Caco-2 (cell line): ENCODE data around the gene HMCN1. TPM values are rescaled to one million over a fixed set of nuclear protein-coding genes. Genes with fewer than 3 reads are reported as not detected.

Experiments used
- BruUV-seq: library from RNA; stranded (reverse); fragments of 400-500 nt; replicated peaks from 2 replicates; lab custom pipeline; 2021; lab: Mats Ljungman, UMichigan
- CTCF ChIA-PET: fragments of 300-600 bp; sonication (Branson Sonifier 250); formaldehyde crosslinking; loops from one replicate; lab custom pipeline; 2022; ENCODE audit warnings: antibody characterized with exemption; lab: Charles Lee
- POLR2A ChIA-PET: fragments of 300-600 bp; sonication (Branson Sonifier 250); formaldehyde crosslinking; loops from one replicate; lab custom pipeline; 2022; ENCODE audit warnings: antibody characterized with exemption; lab: Charles Lee
- DNase-seq, 2 experiments: peaks; one replicate each; pipeline versions ENCODE4 v3.0.0 to v3.0.0-alpha.2; 2020 to 2022
- H3K27me3 ChIP-seq: replicated peaks from 2 replicates; pipeline ENCODE4 v1.6.0; 2011; ENCODE audit warnings: low read length; ENCODE audit not compliant: control insufficient read depth, insufficient read depth
- H3K36me3 ChIP-seq: 2 replicates; pipeline ENCODE4 v1.5.1; 2011; ENCODE audit warnings: low read length; ENCODE audit not compliant: control insufficient read depth, insufficient read depth
- H3K4me1 ChIP-seq: fragments of 250-450 bp; sonication (Bioruptor Pico); 2 replicates; pipeline ENCODE4 v1.5.1; 2020; ENCODE audit warnings: mild to moderate bottlenecking
- H3K4me3 ChIP-seq: 2 replicates; pipeline ENCODE4 v1.5.1; 2011; ENCODE audit warnings: low read depth, mild to moderate bottlenecking, control low read depth, low read length
- H3K9me3 ChIP-seq: fragments of 250-450 bp; sonication (Bioruptor Pico); 2 replicates; pipeline ENCODE4 v1.5.1; 2020; ENCODE audit warnings: mild to moderate bottlenecking, moderate library complexity
- H3K27ac Mint-ChIP-seq: one replicate; pipeline ENCODE4 v1.8.0; 2022; ENCODE audit warnings: mixed read lengths; ENCODE audit not compliant: unreplicated experiment
- H3K27me3 Mint-ChIP-seq: one replicate; pipeline ENCODE4 v1.8.0; 2022; ENCODE audit warnings: mixed read lengths; ENCODE audit not compliant: insufficient read depth, unreplicated experiment
- H3K36me3 Mint-ChIP-seq: one replicate; pipeline ENCODE4 v1.8.0; 2022; ENCODE audit warnings: mild to moderate bottlenecking, mixed read lengths; ENCODE audit not compliant: insufficient read depth, unreplicated experiment
- H3K4me1 Mint-ChIP-seq: one replicate; pipeline ENCODE4 v1.8.0; 2022; ENCODE audit warnings: low read depth, mixed read lengths; ENCODE audit not compliant: unreplicated experiment
- H3K4me3 Mint-ChIP-seq: one replicate; pipeline ENCODE4 v1.8.0; 2022; ENCODE audit warnings: mild to moderate bottlenecking, moderate library complexity, mixed read lengths; ENCODE audit not compliant: unreplicated experiment
- H3K9me3 Mint-ChIP-seq: one replicate; pipeline ENCODE4 v1.8.0; 2022; ENCODE audit warnings: mixed read lengths; ENCODE audit not compliant: unreplicated experiment
- CTCF ChIP-seq, 2 experiments: fragments of 200-600 bp in 1 of 2; IDR thresholded peaks; 1 replicate in 1 of 2; 2 replicates in 1 of 2; pipeline versions ENCODE4 v1.5.1 to v1.8.0; 2011 to 2022; ENCODE audit warnings: antibody characterized with exemption in 1 of 2, control low read depth in 1 of 2, inconsistent platforms in 1 of 2, low read depth in 1 of 2, low read length in 1 of 2, mild to moderate bottlenecking in 1 of 2, moderate library complexity in 1 of 2; ENCODE audit not compliant: insufficient read depth in 1 of 2, severe bottlenecking in 1 of 2, unreplicated experiment in 1 of 2
- intact Hi-C: fragments of 100-400 bp; cut with micrococcal nuclease; formaldehyde crosslinking; loops from one replicate; pipeline ENCODE4 v1.10.0; 2022; ENCODE audit not compliant: unreplicated experiment
- total RNA-seq: library from RNA; stranded (reverse); gene quantifications from 2 replicates; pipeline ENCODE4 v1.2.3, GENCODE V29; 2022

The HMCN1 gene
- total RNA-seq, 1 experiment from 2014 or later: 0.02 TPM

- Histone ChIP-seq H3K4me3 (no peak overlapping the region), H3K36me3 (no peaks in the 10 kb centered on the region), H3K4me1 (no peaks in the 10 kb centered on the region), H3K9me3 (no peaks in the 10 kb centered on the region), H3K27me3 (no peaks in the 10 kb centered on the region)
- Mint-ChIP-seq H3K4me3 (no peak overlapping the region), H3K27ac (no peak overlapping the region), H3K9me3 (no peaks in the 10 kb centered on the region), H3K4me1 (no peaks in the 10 kb centered on the region), H3K36me3 (no peaks in the 10 kb centered on the region), H3K27me3 (peaks cover 4% of the 10 kb centered on the region)
- no TSS peak for BruUV-seq
- intact Hi-C loops: no loop called here
- ChIA-PET POLR2A (no interaction called here), CTCF (interaction anchor here (1.5 kb wide), 1 partner anchor 396 kb away, joined by 3 read pairs; no protein-coding TSS in a partner anchor)
- no peak for DNase-seq
- no peak for TF ChIP-seq CTCF (IDR thresholded peaks at IDR 0.05; ENCODE audit: insufficient read depth in 1 of 2, low read depth in 1 of 2, low read length in 1 of 2, severe bottlenecking in 1 of 2, unreplicated experiment in 1 of 2)
Observed at GRCh38 chr1:186213225-186213607, 479.0 kb downstream of the HMCN1 start.

GRCh38 chr1:186214791-186215190 is 480.6 kb downstream of the HMCN1 start:
- Mint-ChIP-seq H3K4me3 (no peak overlapping the region), H3K27me3 (peaks cover 6% of the 10 kb centered on the region), H3K36me3 (no peaks in the 10 kb centered on the region), H3K4me1 (no peaks in the 10 kb centered on the region), H3K9me3 (no peaks in the 10 kb centered on the region), H3K27ac (no peak overlapping the region)
- intact Hi-C loops: no loop called here
- TF ChIP-seq CTCF (IDR thresholded peaks at IDR 0.05; ENCODE audit: insufficient read depth in 1 of 2, low read depth in 1 of 2, low read length in 1 of 2, severe bottlenecking in 1 of 2, unreplicated experiment in 1 of 2): no peak
- no peaks in the 10 kb centered on the region for H3K27me3 ChIP-seq
- DNase-seq: no peak
- no peaks in the 10 kb centered on the region for H3K4me1 ChIP-seq
- ChIA-PET POLR2A (no interaction called here), CTCF (no interaction called here)
- H3K36me3 ChIP-seq: no peaks in the 10 kb centered on the region
- no TSS peak for BruUV-seq
- H3K9me3 ChIP-seq: no peaks in the 10 kb centered on the region
- H3K4me3 ChIP-seq: no peak overlapping the region

- Mint-ChIP-seq H3K27me3 (peaks cover 8% of the 10 kb centered on the region), H3K4me3 (no peak overlapping the region), H3K27ac (no peak overlapping the region), H3K9me3 (peaks cover 3% of the 10 kb centered on the region), H3K36me3 (no peaks in the 10 kb centered on the region), H3K4me1 (no peaks in the 10 kb centered on the region)
- intact Hi-C loops: no loop called here
- no peak for TF ChIP-seq CTCF (IDR thresholded peaks at IDR 0.05; ENCODE audit: insufficient read depth in 1 of 2, low read depth in 1 of 2, low read length in 1 of 2, severe bottlenecking in 1 of 2, unreplicated experiment in 1 of 2)
- Histone ChIP-seq H3K36me3 (no peaks in the 10 kb centered on the region), H3K9me3 (no peaks in the 10 kb centered on the region), H3K4me1 (no peaks in the 10 kb centered on the region), H3K4me3 (no peak overlapping the region), H3K27me3 (no peaks in the 10 kb centered on the region)
- POLR2A ChIA-PET: no interaction called here
- no peak for DNase-seq
- no TSS peak for BruUV-seq
- CTCF ChIA-PET: no interaction called here
Observed at GRCh38 chr1:186215636-186216035, 481.4 kb downstream of the HMCN1 start.
